GM23338 (cell line): ENCODE measurements around the gene BPIFB1. TPM values are rescaled to one million over a fixed set of nuclear protein-coding genes. Genes with fewer than 3 reads are reported as not detected.

Experiments used
- ATAC-seq: fragments of 200-7000 bp; cut with Tn5 transposase; 3 replicates; pipeline ENCODE4 v1.9.1; 2020
- DNase-seq: peaks from one replicate; pipeline ENCODE4 v3.0.0-alpha.2; 2015; ENCODE audit warnings: low spot score
- H2AFZ ChIP-seq: fragments of 200-600 bp; sonication (generic); 2 replicates; pipeline ENCODE4 v1.8.0; 2016; ENCODE audit warnings: antibody characterized with exemption, mild to moderate bottlenecking, moderate library complexity
- H3F3A ChIP-seq: fragments of 200-600 bp; sonication (generic); replicated peaks from 2 replicates; pipeline ENCODE4 v1.8.0; 2017; ENCODE audit warnings: antibody characterized with exemption, mixed run types, low read depth
- H3K27ac ChIP-seq: fragments of 200-600 bp; sonication (generic); 2 replicates; pipeline ENCODE4 v1.6.1; 2016; ENCODE audit warnings: low read depth
- H3K27me3 ChIP-seq: fragments of 200-600 bp; sonication (generic); 2 replicates; pipeline ENCODE4 v1.8.0; 2016; ENCODE audit warnings: mild to moderate bottlenecking, mixed run types, moderate library complexity; ENCODE audit not compliant: insufficient read depth
- H3K36me3 ChIP-seq: fragments of 200-600 bp; sonication (generic); 2 replicates; pipeline ENCODE4 v1.8.0; 2016; ENCODE audit warnings: mild to moderate bottlenecking; ENCODE audit not compliant: insufficient read depth
- H3K4me1 ChIP-seq: fragments of 200-600 bp; sonication (generic); 2 replicates; pipeline ENCODE4 v1.8.0; 2016; ENCODE audit warnings: mild to moderate bottlenecking, moderate library complexity; ENCODE audit not compliant: insufficient read depth
- H3K4me2 ChIP-seq: fragments of 200-600 bp; sonication (generic); 2 replicates; pipeline ENCODE4 v1.7.1; 2017; ENCODE audit warnings: mixed run types
- H3K4me3 ChIP-seq: fragments of 200-600 bp; sonication (generic); 2 replicates; pipeline ENCODE4 v1.6.1; 2016; ENCODE audit warnings: mixed run types
- H3K79me2 ChIP-seq: fragments of 200-600 bp; sonication (generic); replicated peaks from 2 replicates; pipeline ENCODE4 v1.8.0; 2017; ENCODE audit warnings: mild to moderate bottlenecking; ENCODE audit not compliant: insufficient read depth
- H3K9me2 ChIP-seq: fragments of 200-600 bp; sonication (generic); 2 replicates; pipeline ENCODE4 v1.8.0; 2017; ENCODE audit not compliant: insufficient read depth
- H4K20me1 ChIP-seq: fragments of 200-600 bp; sonication (generic); replicated peaks from 2 replicates; pipeline ENCODE4 v1.8.0; 2017; ENCODE audit warnings: mild to moderate bottlenecking; ENCODE audit not compliant: insufficient read depth
- H3K27ac Mint-ChIP-seq: 2 replicates; pipeline ENCODE4 v1.8.0; 2020; ENCODE audit warnings: inconsistent platforms, mild to moderate bottlenecking, moderate library complexity, mixed read lengths
- H3K27me3 Mint-ChIP-seq: 3 replicates; pipeline ENCODE4 v1.8.0; 2022; ENCODE audit warnings: low read depth, mild to moderate bottlenecking, moderate library complexity, mixed read lengths, inconsistent platforms; ENCODE audit not compliant: insufficient read depth, poor library complexity
- H3K36me3 Mint-ChIP-seq: 3 replicates; pipeline ENCODE4 v1.8.0; 2021; ENCODE audit warnings: low read depth, mild to moderate bottlenecking, inconsistent platforms, moderate library complexity, mixed read lengths
- H3K4me1 Mint-ChIP-seq: 3 replicates; pipeline ENCODE4 v1.8.0; 2020; ENCODE audit warnings: mild to moderate bottlenecking, inconsistent platforms, mixed read lengths
- H3K4me3 Mint-ChIP-seq: 3 replicates; pipeline ENCODE4 v1.8.0; 2021; ENCODE audit warnings: moderate library complexity, mild to moderate bottlenecking, inconsistent platforms, mixed read lengths
- H3K9me3 Mint-ChIP-seq: 3 replicates; pipeline ENCODE4 v1.8.0; 2020; ENCODE audit warnings: moderate library complexity, mild to moderate bottlenecking, inconsistent platforms, mixed read lengths
- CREB1 ChIP-seq: fragments of 250-450 bp; sonication (Bioruptor Pico); IDR thresholded peaks from 2 replicates; pipeline ENCODE4 v1.5.0; 2020; ENCODE audit warnings: low read depth, mild to moderate bottlenecking, moderate library complexity
- EZH2 ChIP-seq: fragments of 200-600 bp; sonication (generic); IDR thresholded peaks from one replicate; pipeline ENCODE4 v1.8.0; 2017; ENCODE audit warnings: antibody characterized with exemption, mild to moderate bottlenecking, low read depth; ENCODE audit not compliant: unreplicated experiment
- EZH2phosphoT487 ChIP-seq: fragments of 200-600 bp; sonication (generic); IDR thresholded peaks from one replicate; pipeline ENCODE4 v1.8.1; 2018; ENCODE audit warnings: antibody characterized with exemption; ENCODE audit not compliant: unreplicated experiment
- JUNB ChIP-seq: IDR thresholded peaks from one replicate; pipeline ENCODE4 v1.6.1; 2016; ENCODE audit warnings: antibody characterized with exemption; ENCODE audit not compliant: unreplicated experiment
- NANOG ChIP-seq: IDR thresholded peaks from 2 replicates; pipeline ENCODE4 v1.6.1; 2016; ENCODE audit warnings: antibody characterized with exemption, borderline replicate concordance
- POLR2AphosphoS5 ChIP-seq: IDR thresholded peaks from 2 replicates; pipeline ENCODE4 v1.6.1; 2016; ENCODE audit warnings: antibody characterized with exemption, low read depth
- STAT1 ChIP-seq: IDR thresholded peaks from one replicate; pipeline ENCODE4 v1.6.1; 2016; ENCODE audit warnings: antibody characterized with exemption; ENCODE audit not compliant: unreplicated experiment
- ZNF114 ChIP-seq: fragments of 250-450 bp; sonication (Bioruptor Pico); IDR thresholded peaks from 2 replicates; pipeline ENCODE4 v1.5.0; 2020; ENCODE audit warnings: mild to moderate bottlenecking, moderate library complexity
- ZNF331 ChIP-seq: fragments of 250-450 bp; sonication (Bioruptor Pico); IDR thresholded peaks from 2 replicates; pipeline ENCODE4 v1.5.0; 2020; ENCODE audit warnings: low read depth, mild to moderate bottlenecking, moderate library complexity
- polyA plus RNA-seq: library from polyadenylated mRNA; unstranded; fragments of >200 nt; fragmentation: Nextera tagmentation; extraction: Ambion mirVana; gene quantifications from 2 replicates; pipeline ENCODE4 v1.2.1, GENCODE V29; 2016
- total RNA-seq: library from RNA; depleted of rRNA; stranded (reverse); fragments of >200 nt; shearing (Covaris generic); gene quantifications from 2 replicates; pipeline ENCODE4 v1.2.3, GENCODE V29; 2014
- TF ChIP-seq, protein P1 (sequence below): IDR thresholded peaks from 2 replicates; pipeline ENCODE4 v1.6.1; 2016; ENCODE audit warnings: antibody characterized with exemption
- TF ChIP-seq, protein P2 (sequence below): fragments of 250-450 bp; sonication (Bioruptor Pico); IDR thresholded peaks from 2 replicates; pipeline ENCODE4 v1.5.0; 2020; ENCODE audit warnings: mild to moderate bottlenecking, moderate library complexity
- TF ChIP-seq, protein P3 (sequence below), 2 experiments: fragments of 200-600 bp in 1 of 2; sonication (generic) in 1 of 2; conservative IDR thresholded peaks; 2 replicates each; pipeline versions ENCODE4 v1.5.1 to v1.6.1; 2016 to 2017; ENCODE audit warnings: antibody characterized with exemption in 2 of 2, low read depth in 2 of 2, mild to moderate bottlenecking in 2 of 2, moderate library complexity in 1 of 2

Gene BPIFB1
- total and polyA plus RNA-seq, 2 experiments from 2014 or later, result not detected

DNA sequence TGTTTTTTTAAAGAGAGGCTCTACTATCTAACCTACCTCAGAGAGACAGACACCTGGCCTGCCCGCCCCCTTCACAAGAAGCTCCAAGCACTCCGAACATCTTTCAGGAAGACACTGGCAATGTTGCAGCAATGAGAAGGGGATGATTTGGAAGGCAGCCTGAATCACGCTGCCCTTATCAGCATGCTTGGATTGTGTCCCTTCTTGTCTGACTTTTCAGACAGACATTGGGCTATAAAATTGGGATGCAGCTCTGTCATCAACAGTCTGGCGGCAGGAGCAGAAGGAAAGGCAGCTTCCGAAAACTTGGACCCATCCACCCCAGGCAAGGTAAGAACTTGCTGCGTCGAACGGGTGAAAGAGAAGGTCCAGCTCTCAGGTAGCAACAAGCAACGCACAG, 62.3 kb downstream of the BPIFB1 start:
- no peaks in the 10 kb centered on the region for H4K20me1 ChIP-seq
- H3K4me2 ChIP-seq, result no peak overlapping the region
- H3K27ac ChIP-seq, result 0 out of 2 replicates have a peak overlapping the region, but pooled peaks have one; percentile 39
- no peaks in the 10 kb centered on the region for H3K27me3 ChIP-seq
- TF ChIP-seq ZNF331 (CRISPR knock-in tag) (no peak), STAT1 (no peak), POLR2AphosphoS5 (no peak), EZH2phosphoT487 (no peak), JUNB (no peak), CREB1 (CRISPR knock-in tag) (no peak), NANOG (no peak), ZNF114 (CRISPR knock-in tag) (no peak), EZH2 (no peak)
- TF ChIP-seq, protein P1, sequence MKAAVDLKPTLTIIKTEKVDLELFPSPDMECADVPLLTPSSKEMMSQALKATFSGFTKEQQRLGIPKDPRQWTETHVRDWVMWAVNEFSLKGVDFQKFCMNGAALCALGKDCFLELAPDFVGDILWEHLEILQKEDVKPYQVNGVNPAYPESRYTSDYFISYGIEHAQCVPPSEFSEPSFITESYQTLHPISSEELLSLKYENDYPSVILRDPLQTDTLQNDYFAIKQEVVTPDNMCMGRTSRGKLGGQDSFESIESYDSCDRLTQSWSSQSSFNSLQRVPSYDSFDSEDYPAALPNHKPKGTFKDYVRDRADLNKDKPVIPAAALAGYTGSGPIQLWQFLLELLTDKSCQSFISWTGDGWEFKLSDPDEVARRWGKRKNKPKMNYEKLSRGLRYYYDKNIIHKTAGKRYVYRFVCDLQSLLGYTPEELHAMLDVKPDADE, result no peak
- TF ChIP-seq, protein P2, sequence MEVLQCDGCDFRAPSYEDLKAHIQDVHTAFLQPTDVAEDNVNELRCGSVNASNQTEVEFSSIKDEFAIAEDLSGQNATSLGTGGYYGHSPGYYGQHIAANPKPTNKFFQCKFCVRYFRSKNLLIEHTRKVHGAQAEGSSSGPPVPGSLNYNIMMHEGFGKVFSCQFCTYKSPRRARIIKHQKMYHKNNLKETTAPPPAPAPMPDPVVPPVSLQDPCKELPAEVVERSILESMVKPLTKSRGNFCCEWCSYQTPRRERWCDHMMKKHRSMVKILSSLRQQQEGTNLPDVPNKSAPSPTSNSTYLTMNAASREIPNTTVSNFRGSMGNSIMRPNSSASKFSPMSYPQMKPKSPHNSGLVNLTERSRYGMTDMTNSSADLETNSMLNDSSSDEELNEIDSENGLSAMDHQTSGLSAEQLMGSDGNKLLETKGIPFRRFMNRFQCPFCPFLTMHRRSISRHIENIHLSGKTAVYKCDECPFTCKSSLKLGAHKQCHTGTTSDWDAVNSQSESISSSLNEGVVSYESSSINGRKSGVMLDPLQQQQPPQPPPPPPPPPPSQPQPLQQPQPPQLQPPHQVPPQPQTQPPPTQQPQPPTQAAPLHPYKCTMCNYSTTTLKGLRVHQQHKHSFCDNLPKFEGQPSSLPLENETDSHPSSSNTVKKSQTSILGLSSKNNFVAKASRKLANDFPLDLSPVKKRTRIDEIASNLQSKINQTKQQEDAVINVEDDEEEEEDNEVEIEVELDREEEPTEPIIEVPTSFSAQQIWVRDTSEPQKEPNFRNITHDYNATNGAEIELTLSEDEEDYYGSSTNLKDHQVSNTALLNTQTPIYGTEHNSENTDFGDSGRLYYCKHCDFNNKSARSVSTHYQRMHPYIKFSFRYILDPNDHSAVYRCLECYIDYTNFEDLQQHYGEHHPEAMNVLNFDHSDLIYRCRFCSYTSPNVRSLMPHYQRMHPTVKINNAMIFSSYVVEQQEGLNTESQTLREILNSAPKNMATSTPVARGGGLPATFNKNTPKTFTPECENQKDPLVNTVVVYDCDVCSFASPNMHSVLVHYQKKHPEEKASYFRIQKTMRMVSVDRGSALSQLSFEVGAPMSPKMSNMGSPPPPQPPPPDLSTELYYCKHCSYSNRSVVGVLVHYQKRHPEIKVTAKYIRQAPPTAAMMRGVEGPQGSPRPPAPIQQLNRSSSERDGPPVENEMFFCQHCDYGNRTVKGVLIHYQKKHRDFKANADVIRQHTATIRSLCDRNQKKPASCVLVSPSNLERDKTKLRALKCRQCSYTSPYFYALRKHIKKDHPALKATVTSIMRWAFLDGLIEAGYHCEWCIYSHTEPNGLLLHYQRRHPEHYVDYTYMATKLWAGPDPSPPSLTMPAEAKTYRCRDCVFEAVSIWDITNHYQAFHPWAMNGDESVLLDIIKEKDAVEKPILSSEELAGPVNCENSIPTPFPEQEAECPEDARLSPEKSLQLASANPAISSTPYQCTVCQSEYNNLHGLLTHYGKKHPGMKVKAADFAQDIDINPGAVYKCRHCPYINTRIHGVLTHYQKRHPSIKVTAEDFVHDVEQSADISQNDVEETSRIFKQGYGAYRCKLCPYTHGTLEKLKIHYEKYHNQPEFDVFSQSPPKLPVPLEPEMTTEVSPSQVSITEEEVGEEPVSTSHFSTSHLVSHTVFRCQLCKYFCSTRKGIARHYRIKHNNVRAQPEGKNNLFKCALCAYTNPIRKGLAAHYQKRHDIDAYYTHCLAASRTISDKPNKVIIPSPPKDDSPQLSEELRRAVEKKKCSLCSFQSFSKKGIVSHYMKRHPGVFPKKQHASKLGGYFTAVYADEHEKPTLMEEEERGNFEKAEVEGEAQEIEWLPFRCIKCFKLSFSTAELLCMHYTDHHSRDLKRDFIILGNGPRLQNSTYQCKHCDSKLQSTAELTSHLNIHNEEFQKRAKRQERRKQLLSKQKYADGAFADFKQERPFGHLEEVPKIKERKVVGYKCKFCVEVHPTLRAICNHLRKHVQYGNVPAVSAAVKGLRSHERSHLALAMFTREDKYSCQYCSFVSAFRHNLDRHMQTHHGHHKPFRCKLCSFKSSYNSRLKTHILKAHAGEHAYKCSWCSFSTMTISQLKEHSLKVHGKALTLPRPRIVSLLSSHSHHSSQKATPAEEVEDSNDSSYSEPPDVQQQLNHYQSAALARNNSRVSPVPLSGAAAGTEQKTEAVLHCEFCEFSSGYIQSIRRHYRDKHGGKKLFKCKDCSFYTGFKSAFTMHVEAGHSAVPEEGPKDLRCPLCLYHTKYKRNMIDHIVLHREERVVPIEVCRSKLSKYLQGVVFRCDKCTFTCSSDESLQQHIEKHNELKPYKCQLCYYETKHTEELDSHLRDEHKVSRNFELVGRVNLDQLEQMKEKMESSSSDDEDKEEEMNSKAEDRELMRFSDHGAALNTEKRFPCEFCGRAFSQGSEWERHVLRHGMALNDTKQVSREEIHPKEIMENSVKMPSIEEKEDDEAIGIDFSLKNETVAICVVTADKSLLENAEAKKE (CRISPR knock-in tag), result no peak
- TF ChIP-seq, protein P3, sequence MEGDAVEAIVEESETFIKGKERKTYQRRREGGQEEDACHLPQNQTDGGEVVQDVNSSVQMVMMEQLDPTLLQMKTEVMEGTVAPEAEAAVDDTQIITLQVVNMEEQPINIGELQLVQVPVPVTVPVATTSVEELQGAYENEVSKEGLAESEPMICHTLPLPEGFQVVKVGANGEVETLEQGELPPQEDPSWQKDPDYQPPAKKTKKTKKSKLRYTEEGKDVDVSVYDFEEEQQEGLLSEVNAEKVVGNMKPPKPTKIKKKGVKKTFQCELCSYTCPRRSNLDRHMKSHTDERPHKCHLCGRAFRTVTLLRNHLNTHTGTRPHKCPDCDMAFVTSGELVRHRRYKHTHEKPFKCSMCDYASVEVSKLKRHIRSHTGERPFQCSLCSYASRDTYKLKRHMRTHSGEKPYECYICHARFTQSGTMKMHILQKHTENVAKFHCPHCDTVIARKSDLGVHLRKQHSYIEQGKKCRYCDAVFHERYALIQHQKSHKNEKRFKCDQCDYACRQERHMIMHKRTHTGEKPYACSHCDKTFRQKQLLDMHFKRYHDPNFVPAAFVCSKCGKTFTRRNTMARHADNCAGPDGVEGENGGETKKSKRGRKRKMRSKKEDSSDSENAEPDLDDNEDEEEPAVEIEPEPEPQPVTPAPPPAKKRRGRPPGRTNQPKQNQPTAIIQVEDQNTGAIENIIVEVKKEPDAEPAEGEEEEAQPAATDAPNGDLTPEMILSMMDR (conservative IDR thresholded peaks at IDR 0.05; ENCODE audit: low read depth in 2 of 2), result no peak
- H3F3A ChIP-seq, result no peaks in the 10 kb centered on the region
- no peaks in the 10 kb centered on the region for H3K4me1 ChIP-seq
- H3K27me3 Mint-ChIP-seq, result peaks cover 9% of the 10 kb centered on the region
- no peaks in the 10 kb centered on the region for H3K79me2 ChIP-seq
- ATAC-seq (no peak), DNase-seq (no peak)
- H3K27ac Mint-ChIP-seq, result no peak overlapping the region
- H3K4me1 Mint-ChIP-seq, result peaks cover 11% of the 10 kb centered on the region
- H3K4me3 Mint-ChIP-seq, result no peak overlapping the region
- H2AFZ ChIP-seq, result no peak overlapping the region
- H3K9me3 Mint-ChIP-seq, result no peaks in the 10 kb centered on the region; the same call in 2 of the 3 replicates
- H3K36me3 ChIP-seq, result no peaks in the 10 kb centered on the region; the same call in 1 of the 2 replicates
- no peak overlapping the region for H3K4me3 ChIP-seq
- H3K36me3 Mint-ChIP-seq, result peaks cover 4% of the 10 kb centered on the region
- no peaks in the 10 kb centered on the region for H3K9me2 ChIP-seq
